GM19397 (cell line): Measurements from ENCODE around the gene KCNIP1.
A peak's percentile ranks its signal among the peaks of the same experiment; 100 is the strongest.

Source experiments
- ATAC-seq: cut with Tn5 transposase; IDR thresholded peaks from one replicate; pipeline ENCODE4 v1.9.1; 2021; ENCODE audit warnings: mild to moderate bottlenecking, moderate library complexity; ENCODE audit not compliant: unreplicated experiment

The KCNIP1 gene

DNA sequence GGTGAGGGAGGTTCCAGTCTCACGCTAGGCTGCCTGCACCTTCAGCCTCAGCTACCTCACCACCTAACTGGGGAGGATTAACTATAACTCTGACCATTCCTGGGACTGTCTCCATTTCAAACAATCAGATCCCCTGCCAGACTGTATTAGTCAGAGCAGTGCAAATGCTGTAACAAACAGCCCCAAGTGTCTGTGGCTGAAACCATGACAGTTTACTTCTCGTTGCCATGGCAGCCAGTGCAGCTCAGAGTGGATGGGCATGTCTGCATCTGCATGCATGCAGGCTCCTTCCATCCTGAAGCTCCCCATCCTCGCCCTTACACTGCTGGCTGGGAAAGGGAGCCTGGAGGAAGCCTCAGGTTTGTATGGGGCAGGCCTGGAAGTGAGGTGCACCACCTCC lies 86.7 kb downstream of the KCNIP1 start:
- ATAC-seq, result no peak

- ATAC-seq, result no peak
Observed at GRCh38 chr5:170591054-170591453, 87.2 kb downstream of the KCNIP1 start.

DNA sequence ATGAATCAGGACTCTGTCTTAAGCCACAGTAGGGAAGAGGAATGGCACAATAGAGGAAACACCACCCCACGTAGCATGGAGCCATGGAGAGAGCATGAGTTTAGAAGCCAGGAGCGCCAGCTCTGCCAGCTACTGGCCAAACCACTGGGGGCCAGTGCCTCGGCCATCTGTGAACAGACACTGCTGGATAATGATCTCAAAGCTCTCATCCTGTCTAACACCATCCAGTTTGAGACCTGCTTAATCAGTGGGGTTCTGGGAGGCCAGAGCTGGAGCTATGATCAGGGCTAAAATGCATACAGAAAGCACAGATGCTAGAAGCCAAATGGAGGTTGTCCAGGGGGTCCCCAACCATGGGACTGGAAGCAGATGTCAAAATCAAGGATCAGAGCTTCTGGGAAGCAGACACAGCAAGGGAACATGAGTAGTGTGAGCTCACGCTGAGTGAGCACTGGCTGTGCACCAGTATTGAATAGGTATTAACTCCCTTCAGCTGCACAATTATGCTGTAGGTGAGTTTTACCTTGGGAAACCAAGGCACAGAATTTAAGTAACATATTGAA lies 92.7 kb downstream of the KCNIP1 start:
- no peak for ATAC-seq

DNA sequence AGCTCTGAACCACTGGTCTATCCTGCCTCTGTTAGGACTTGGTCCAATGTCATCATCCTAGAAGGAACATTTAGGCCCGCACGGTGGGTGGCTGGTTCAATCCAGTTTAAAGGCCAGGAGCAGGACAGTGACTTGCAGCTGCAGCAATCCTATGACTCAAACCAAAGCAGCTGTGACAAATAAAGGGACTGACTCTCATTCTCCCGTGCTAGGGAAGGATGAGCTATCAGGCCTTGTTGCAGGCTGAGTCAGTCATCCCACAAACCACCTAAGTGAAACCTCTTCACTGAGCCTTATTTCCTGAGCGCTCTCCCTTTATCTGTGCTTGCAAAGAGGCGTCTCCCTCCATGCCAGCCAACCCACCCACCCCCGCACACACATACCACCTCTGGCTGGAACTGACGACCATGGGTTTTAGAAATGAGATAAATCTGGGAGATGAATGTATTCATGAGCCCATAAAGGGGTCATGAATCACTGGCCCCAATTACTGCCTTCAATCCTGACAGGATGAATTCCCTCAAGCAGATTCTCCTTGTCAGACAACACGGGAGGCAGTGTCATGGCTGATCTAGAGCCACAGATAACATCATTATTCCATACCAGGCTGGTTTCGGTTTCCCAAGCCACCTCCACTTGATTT lies 93.4 kb downstream of the KCNIP1 start:
- no peak for ATAC-seq

DNA sequence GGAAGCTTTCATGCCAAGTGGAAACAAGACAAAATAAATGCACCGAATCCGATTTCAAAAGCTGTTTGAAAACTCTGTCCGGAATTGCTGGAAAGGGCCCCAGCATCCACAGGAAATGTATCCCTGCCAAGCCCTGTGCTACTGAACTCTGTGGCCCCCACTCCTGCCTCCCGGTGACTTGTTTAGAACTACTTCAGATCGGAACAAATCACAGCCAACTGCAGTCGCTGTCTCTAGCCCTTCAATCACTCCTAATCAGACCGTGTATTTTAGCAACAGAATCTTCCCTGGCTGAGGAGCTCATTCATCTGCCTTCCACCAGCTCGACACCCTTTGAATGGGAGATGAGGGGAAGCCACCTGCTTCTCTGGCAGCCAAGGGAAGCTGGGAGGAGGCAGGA lies 94.1 kb downstream of the KCNIP1 start:
- ATAC-seq, result no peak

GRCh38 chr5:170599756-170600155 lies 95.9 kb downstream of the KCNIP1 start:
- no peak for ATAC-seq

DNA sequence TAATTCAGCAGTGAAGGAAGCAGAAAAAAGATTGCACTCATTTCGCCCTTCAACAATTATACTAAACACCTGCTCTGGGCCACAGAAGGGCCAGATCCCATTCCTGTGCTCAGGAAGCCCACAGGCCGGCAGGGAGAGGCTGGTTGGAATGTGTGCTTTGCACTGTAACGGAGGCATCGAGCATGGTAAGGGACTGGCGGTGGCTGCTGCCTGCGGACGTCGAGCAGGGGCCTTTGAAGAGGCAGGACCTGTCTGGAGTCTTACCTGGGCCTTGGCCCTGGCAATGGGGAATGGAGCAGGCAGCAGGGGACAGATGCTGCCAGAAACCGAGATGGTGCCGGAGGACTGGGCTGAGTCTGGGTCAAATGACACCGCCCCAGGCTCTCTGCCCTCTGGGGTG lies 97.8 kb downstream of the KCNIP1 start:
- no peak for ATAC-seq

DNA sequence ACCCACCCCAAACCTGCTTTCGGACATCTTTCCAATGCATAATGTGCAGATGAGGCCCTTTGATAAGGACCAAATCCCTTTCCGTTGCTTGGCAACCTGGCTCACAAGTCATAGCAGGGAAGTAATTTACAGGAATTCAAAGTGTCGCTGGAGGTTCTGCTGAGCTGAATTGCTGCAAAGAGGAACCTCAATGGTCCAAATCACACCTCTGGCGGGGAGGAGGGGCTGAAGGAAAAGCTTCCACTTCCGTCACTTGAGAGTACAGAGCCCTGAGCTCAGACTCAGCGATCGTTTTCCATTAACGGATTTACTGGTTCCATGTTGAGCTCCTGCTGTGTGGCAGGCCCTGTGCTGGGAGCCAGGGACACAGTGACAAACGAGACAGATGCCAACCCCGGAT lies 99.3 kb downstream of the KCNIP1 start:
- no peak for ATAC-seq

- ATAC-seq, result peak; percentile 48
Observed at GRCh38 chr5:170603578-170604565, 100.1 kb downstream of the KCNIP1 start.

DNA sequence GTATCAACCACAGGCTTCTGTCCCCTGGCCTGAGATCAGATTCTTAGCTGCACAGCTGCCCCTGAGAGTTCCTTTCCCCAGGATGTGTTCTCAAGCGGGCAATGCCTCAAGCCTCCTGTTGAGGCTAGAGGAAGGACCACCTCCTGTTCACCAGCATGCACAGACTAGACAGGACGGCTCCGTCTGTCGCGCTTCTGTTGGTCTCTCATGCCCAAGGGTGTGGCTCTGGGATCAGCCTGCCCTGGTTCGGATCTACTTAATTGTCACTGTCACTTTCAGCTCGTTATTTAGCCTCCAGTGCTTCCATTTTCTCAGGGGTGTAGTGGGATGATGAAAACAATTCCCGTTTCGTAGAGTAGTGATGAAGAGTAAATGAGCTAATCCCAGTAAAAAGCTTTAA lies 103.1 kb downstream of the KCNIP1 start:
- ATAC-seq, result no peak

DNA sequence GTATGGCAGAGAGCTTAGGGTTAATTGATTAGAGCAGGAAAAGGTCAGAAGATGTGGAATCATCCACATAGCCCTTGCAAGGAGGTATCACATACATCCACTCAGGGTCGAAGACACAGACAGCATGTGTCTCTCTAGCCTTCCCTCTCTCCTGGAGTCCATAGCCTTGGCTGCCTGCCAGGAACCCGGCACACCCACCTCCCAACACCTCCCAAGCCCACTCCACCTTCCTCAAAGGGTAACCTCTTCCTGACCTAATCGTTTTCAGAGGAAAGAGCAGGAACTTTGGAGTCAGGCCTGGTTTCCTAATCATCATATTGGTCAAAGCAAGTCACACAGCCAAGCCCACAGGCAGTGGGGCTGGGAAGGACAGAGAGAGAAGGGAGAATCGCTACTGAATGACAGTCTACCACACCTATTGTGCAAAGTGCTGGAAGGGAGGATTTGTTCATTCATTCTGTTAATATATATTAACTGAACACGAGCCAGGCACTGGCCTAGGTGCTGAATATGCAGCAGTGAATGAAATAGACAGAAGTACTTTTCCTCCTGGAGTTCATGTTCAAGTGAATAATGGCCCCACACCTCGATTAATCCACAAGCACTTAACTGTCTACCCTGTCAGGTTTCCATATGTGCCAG lies 107.8 kb downstream of the KCNIP1 start:
- ATAC-seq, result no peak

DNA sequence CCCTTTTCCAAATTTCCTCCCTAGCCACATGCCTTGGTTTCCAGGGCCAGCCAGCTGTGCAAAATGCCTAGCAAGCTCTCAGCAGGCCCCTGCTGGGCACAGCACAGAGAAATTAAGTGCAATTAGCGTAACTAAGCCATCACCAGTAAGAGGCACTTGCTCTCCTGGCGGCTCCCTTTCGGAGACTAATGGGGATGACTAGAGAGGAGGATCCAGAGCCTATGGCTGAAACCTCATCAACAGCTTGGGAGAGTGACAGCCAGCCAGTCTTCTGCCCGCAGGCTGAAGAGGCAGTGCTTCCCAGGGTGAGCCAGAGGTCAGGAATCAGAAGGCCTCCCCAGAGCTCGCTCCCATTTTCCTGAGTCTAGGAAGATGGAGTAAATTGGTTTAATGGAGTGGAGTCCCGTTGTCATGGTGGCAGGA lies 108.4 kb downstream of the KCNIP1 start:
- no peak for ATAC-seq

- no peak for ATAC-seq
Observed at GRCh38 chr5:170614065-170614490, 110.3 kb downstream of the KCNIP1 start.

- no peak for ATAC-seq
Observed at GRCh38 chr5:170614720-170615119, 110.9 kb downstream of the KCNIP1 start.

DNA sequence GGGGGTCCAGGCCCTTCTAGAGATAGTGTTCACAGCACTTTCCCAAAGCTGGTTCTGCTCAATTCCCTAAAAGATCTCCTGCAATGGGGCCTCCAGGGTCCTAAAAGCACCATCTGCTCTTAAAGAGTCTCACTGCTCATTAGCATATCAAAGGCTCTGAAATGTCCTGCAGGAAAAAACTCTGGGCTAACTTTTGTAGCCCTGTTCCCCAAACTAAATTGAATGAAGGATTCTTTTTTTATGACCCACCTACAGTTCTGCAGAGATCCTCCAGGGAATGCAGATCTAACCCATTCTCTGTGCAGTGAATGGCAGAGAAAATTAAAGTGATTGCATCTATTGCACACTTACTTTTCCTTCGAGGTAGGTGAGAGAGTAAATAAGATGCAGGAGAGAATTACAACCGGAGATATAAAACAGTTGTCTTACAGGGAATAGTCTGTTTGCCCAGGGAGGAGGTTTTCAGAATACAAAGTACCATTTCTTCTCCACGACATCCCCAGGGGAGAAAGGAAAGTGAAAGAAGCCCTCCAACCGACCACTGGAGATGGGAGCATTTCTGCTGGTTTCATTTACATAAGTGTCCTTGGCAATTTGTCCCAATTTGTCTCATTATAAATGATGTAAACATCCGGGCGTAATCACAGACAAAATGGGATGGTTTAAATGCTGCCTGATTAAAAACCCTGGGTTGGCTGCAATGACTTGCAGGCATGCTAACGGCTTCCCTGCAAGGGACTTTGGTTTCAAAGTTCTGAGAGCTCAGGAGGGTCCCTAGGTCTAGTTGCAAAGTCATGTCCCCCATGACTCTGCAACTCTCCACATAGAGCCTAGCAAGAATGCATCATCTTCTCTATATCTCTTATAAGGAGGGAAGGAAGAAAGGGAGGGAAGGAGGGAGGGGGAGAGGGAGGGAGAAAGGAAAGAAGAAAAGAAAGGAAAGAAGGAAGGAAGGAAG lies 114.0 kb downstream of the KCNIP1 start:
- ATAC-seq, result no peak

DNA sequence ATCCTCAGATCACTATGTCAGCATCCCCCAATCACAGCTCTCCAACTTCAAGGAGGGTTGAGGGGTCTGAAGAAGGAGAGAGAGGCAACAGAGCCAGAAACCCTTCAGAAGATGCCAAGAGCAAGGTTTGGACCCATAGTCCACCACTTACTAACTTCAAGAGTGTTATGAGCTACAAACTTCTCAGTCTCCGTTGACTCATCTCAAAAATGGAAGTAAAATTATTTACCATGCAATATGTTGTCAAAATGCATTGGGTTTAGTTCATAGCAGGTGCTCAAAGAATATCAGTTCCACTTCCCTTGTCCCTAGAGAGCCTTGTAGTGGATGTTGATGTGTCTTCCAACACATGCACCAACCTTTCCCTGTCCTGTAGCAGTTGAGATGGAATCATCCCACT lies 116.0 kb downstream of the KCNIP1 start:
- ATAC-seq, result no peak

DNA sequence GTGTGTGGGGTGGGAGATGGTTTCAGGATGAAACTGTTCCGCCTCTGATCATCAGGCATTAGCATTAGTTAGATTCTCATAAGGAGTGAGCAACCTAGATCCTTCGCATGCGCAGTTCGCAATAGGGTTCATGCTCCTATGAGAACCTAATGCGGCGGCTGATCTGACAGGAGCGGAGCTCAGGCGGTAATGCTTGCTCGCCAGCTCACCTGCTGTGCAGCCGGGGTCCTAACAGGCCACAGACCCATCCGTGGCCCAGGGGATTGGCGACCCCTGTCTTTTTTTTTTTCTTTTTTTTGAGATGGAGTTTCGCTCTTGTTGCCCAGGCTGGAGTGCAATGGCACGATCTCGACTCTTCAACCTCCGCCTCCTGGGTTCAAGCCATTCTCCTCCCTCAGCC lies 119.1 kb downstream of the KCNIP1 start:
- no peak for ATAC-seq

GRCh38 chr5:170623576-170624181 lies 119.9 kb downstream of the KCNIP1 start:
- no peak for ATAC-seq

GRCh38 chr5:170625221-170626165 lies 121.7 kb downstream of the KCNIP1 start:
- ATAC-seq, result no peak
